CD4-positive, alpha-beta T cell (primary cell): ENCODE results near the gene SPTSSB. TPM values are rescaled to one million over a fixed set of nuclear protein-coding genes. Genes with fewer than 3 reads are reported as not detected.

ENCODE experiments used
- ATAC-seq: fragments of 200-7000 bp; cut with Tn5 transposase; one replicate; pipeline ENCODE4 v1.10.0; 2022; ENCODE audit warnings: mild to moderate bottlenecking; ENCODE audit not compliant: poor library complexity
- CTCF ChIA-PET: fragments of 350-600 bp; sonication (Branson Sonifier 250); formaldehyde crosslinking; loops from one replicate; lab custom pipeline; 2021; ENCODE audit warnings: antibody characterized with exemption, inconsistent platforms; lab: Charles Lee
- POLR2A ChIA-PET: fragments of 350-600 bp; sonication (Branson Sonifier 250); formaldehyde crosslinking; loops from one replicate; lab custom pipeline; 2021; ENCODE audit warnings: antibody characterized with exemption, inconsistent platforms; lab: Charles Lee
- DNase-seq, 14 experiments: peaks; one replicate each; pipeline ENCODE4 v3.0.0-alpha.2; 2013 to 2020; ENCODE audit warnings: mixed read lengths in 2 of 14
- H3K27ac ChIP-seq, 2 donors: one replicate each; pipeline versions ENCODE4 v1.5.1 to v1.7.0; 2013; ENCODE audit warnings: low read length in 2 of 2, low read depth in 1 of 2, mild to moderate bottlenecking in 1 of 2
- H3K27me3 ChIP-seq, 2 experiments: 1 replicate in 1 of 2; 2 replicates in 1 of 2; pipeline versions ENCODE4 v1.6.1 to v1.7.0; 2013; ENCODE audit warnings: low read length in 2 of 2, control low read depth in 1 of 2, mild to moderate bottlenecking in 1 of 2, moderate library complexity in 1 of 2; ENCODE audit not compliant: insufficient read depth in 2 of 2, control insufficient read depth in 1 of 2
- H3K36me3 ChIP-seq: one replicate; pipeline ENCODE4 v1.6.1; 2013; ENCODE audit warnings: low read length, control low read depth; ENCODE audit not compliant: insufficient read depth
- H3K4me1 ChIP-seq: one replicate; pipeline ENCODE4 v1.6.1; 2013; ENCODE audit warnings: low read length, control low read depth; ENCODE audit not compliant: insufficient read depth
- H3K4me3 ChIP-seq: one replicate; pipeline ENCODE4 v1.5.1; 2013; ENCODE audit warnings: mild to moderate bottlenecking, low read length, moderate library complexity
- H3K9me3 ChIP-seq, 2 experiments: 1 replicate in 1 of 2; 2 replicates in 1 of 2; pipeline versions ENCODE4 v1.6.1 to v1.7.0; 2013; ENCODE audit warnings: low read length in 2 of 2, mild to moderate bottlenecking in 2 of 2, control low read depth in 1 of 2, moderate library complexity in 1 of 2; ENCODE audit not compliant: control insufficient read depth in 1 of 2, insufficient read depth in 1 of 2
- H3K27ac Mint-ChIP-seq: one replicate; pipeline ENCODE4 v1.8.0; 2020; ENCODE audit warnings: mixed read lengths
- H3K27me3 Mint-ChIP-seq: one replicate; pipeline ENCODE4 v1.8.0; 2021; ENCODE audit warnings: mixed read lengths
- H3K36me3 Mint-ChIP-seq: one replicate; pipeline ENCODE4 v1.8.0; 2021; ENCODE audit warnings: low read depth, mixed read lengths
- H3K4me1 Mint-ChIP-seq: one replicate; pipeline ENCODE4 v1.8.0; 2021; ENCODE audit warnings: low read depth, mixed read lengths
- H3K4me3 Mint-ChIP-seq: one replicate; pipeline ENCODE4 v1.8.0; 2020; ENCODE audit warnings: mild to moderate bottlenecking, mixed read lengths
- H3K9me3 Mint-ChIP-seq: one replicate; pipeline ENCODE4 v1.8.0; 2020; ENCODE audit warnings: mixed read lengths
- CTCF ChIP-seq: fragments of 200-600 bp; IDR thresholded peaks from one replicate; pipeline ENCODE4 v1.8.0; 2022; ENCODE audit warnings: antibody characterized with exemption, mild to moderate bottlenecking
- intact Hi-C, 2 experiments: fragments of 100-400 bp; cut with DNase I in 1 of 2; cut with micrococcal nuclease in 1 of 2; formaldehyde crosslinking; loops; one replicate each; pipeline versions ENCODE4 v1.15.1 to v1.9.0; 2023 to 2025; cut with DNase I, micrococcal nuclease
- total RNA-seq, 174 experiments: library from RNA in 2 of 174; stranded (reverse) in 2 of 174; gene quantifications; one replicate each; pipeline ENCODE4 v1.2.3 and lab custom pipeline; 2021 to 2026

SPTSSB gene
- total RNA-seq, 2 experiments from 2014 or later = 0.11 TPM; not detected in 1

- no peaks in the 10 kb centered on the region for H3K36me3 ChIP-seq
- ChIA-PET CTCF (no interaction called here), POLR2A (no interaction called here)
- Mint-ChIP-seq H3K27ac (no peak overlapping the region), H3K4me3 (no peak overlapping the region), H3K4me1 (peaks cover 34% of the 10 kb centered on the region), H3K27me3 (no peaks in the 10 kb centered on the region), H3K9me3 (peaks cover 3% of the 10 kb centered on the region), H3K36me3 (no peaks in the 10 kb centered on the region)
- DNase-seq (no peak), ATAC-seq (no peak)
- H3K27me3 ChIP-seq = no peaks in the 10 kb centered on the region
- no peak overlapping the region for H3K4me3 ChIP-seq
- intact Hi-C loops = no loop called here
- no peak overlapping the region for H3K27ac ChIP-seq
- no peaks in the 10 kb centered on the region for H3K9me3 ChIP-seq
- no peak for TF ChIP-seq CTCF
- peaks cover 3% of the 10 kb centered on the region for H3K4me1 ChIP-seq
These were observed 29.3 kb upstream of the SPTSSB start for GRCh38 chr3:161400650-161401049.

DNA sequence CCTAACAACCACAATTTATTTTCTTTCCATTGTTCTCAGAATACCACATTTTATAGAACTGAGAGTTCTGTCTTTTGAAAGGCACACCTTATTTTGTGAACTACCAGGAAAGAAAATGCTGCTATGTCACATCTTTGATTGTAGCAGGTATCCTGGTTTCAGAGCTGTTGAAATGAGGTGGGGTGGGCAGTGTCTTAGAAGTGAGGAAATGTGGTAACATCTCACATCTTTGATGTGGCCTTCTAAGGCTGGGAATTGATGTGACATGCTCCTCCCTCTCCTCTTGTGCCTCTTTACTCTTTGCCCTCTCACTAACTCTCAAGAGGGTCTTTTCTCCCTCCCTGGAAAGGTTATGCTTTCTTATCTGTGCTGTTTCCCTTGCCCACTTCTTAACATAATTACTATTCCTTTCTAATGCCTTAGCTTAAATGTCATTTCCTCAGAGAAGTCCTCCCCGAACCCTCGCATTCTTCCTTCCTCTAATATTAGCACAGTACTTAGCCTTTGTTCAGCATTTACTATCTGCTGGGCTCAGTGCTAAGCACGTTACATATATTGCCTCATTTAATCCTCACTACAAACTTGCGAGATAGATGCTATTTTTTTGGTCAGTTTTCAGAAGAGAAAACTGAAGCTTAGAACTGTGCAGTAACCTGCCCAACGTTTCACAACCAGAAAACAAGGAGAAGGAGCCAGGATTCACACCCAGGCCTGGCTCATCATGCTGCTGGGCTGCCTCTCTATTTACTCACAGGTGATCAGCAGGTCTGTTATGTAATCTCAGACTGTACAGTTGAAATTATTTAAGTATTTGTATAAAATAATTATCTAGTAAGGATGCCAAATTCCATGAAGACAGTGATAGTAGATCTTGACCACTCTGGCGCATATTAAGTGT, 24.0 kb upstream of the SPTSSB start:
- Histone ChIP-seq H3K4me3 (no peak overlapping the region), H3K36me3 (no peaks in the 10 kb centered on the region), H3K9me3 (no peaks in the 10 kb centered on the region), H3K4me1 (peaks cover 30% of the 10 kb centered on the region), H3K27ac (no peak overlapping the region), H3K27me3 (no peaks in the 10 kb centered on the region)
- H3K4me3 Mint-ChIP-seq = peak overlapping the region; percentile 57
- H3K27me3 Mint-ChIP-seq = no peaks in the 10 kb centered on the region
- peak; percentile 92 for ATAC-seq
- H3K27ac Mint-ChIP-seq = peak overlapping the region; percentile 1
- ChIA-PET CTCF (interaction anchor here (1.6 kb wide), 1 partner anchor 121 kb away, joined by 3 read pairs; no protein-coding TSS in a partner anchor), POLR2A (interaction anchor here (1.0 to 1.5 kb wide), 6 partner anchors 11 to 174 kb away, joined by 3 to 7 read pairs (median 4); partner anchors contain the start of genes NMD3 and SPTSSB)
- H3K9me3 Mint-ChIP-seq = peaks cover 3% of the 10 kb centered on the region
- no peaks in the 10 kb centered on the region for H3K36me3 Mint-ChIP-seq
- intact Hi-C loops = no loop called here
- H3K4me1 Mint-ChIP-seq = peaks cover 72% of the 10 kb centered on the region
- DNase-seq = peak in 7 of 14 experiments; percentile 6 to 80 (median 24)
- no peak for TF ChIP-seq CTCF

DNA sequence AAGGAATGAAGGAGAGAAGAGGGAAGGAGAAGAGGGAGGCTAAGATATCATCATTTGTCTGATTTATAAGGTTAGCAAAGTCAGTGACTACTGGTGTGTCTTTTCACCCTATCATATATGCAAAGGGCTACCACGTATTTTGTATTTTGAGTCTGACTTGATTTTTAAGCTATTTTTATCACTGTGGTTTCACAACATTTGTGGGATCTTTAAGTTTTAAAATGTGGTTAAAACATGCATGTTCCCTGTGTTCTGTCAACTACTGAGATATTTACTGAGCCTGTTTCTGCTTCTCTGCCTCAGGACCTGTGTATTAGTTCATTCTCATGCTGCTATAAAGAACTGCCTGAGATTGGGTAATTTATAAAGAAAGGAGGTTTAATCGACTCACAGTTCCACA, 22.5 kb upstream of the SPTSSB start:
- ChIA-PET CTCF (no interaction called here), POLR2A (interaction anchor here (1.1 kb wide), 1 partner anchor 22 kb away, joined by 4 read pairs; the partner anchor contains the start of gene SPTSSB)
- peaks cover 4% of the 10 kb centered on the region for H3K27me3 Mint-ChIP-seq
- Histone ChIP-seq H3K27ac (no peak overlapping the region), H3K4me1 (peaks cover 30% of the 10 kb centered on the region), H3K27me3 (no peaks in the 10 kb centered on the region), H3K9me3 (no peaks in the 10 kb centered on the region), H3K36me3 (no peaks in the 10 kb centered on the region), H3K4me3 (no peak overlapping the region)
- peaks cover 72% of the 10 kb centered on the region for H3K4me1 Mint-ChIP-seq
- H3K9me3 Mint-ChIP-seq = peaks cover 3% of the 10 kb centered on the region
- TF ChIP-seq CTCF = no peak
- peak in 1 of 14 experiments; percentile 32 for DNase-seq
- ATAC-seq = no peak
- no peaks in the 10 kb centered on the region for H3K36me3 Mint-ChIP-seq
- intact Hi-C loops = no loop called here
- H3K27ac Mint-ChIP-seq = no peak overlapping the region
- peak overlapping the region; percentile 60 for H3K4me3 Mint-ChIP-seq
